Endometrium (tissue), 2 donors: ENCODE results near the gene NDUFS7.
"Not testable (repeated sequence)": the region's sequence is repeated elsewhere in the genome, so short reads cannot be mapped to it uniquely, and the experiment has no call there.

ENCODE experiments used
- FAIRE-seq: peaks from 2 replicates; lab custom pipeline; 2012; peaks lifted over from hg19 to GRCh38; lab: Jason Lieb, UNC
- donor health status: control.
- donor health status: control.

Gene NDUFS7

DNA sequence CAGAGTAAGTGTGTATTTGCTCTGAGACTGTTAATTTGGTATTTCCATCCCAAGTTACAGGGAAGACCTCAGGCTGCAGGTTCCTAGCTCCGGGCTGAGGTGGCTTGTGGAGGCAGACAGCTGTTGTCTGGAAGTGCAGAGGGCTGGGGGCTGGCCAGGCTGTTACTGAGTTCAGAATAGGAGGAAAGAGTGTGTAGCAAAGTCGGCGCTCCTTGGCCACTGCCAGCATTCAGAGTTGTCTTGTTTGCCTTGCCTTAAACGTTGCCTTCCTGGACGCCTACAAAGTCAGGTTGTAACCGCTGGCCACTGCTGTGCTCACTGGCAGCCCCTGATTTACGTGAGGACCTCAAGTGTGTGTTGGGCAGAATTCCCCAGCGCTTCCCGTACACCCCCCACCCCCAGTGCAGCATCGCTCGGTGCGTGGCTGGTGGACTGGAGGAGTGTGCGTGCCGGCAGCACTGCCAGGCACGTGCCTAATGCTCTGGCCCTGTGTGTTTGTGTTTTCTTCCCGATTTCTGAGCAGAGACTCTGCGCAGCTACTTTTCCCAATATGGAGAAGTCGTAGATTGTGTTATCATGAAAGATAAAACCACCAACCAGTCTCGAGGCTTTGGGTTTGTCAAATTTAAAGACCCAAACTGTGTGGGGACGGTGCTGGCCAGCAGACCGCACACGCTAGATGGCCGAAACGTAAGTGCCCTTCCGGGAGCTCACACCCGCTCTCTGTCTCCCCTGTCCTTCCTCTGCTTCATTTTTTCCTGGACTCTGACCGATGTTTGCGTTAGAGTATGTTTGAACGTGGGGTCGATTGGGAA, 34.2 kb downstream of the NDUFS7 start:
- no peak for FAIRE-seq

DNA sequence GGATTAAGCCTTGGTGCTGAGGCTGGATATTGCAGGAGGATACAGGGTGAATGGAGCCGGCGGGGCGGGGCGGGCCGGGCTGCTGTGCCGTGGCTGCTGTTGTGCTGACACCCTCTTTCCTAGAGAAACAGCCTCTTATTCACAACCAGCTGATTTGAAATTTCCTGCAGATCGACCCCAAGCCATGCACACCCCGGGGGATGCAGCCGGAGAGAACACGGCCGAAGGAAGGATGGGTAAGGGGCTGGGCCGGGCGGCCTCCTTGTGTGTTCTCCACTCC, 34.7 kb downstream of the NDUFS7 start:
- no peak for FAIRE-seq

DNA sequence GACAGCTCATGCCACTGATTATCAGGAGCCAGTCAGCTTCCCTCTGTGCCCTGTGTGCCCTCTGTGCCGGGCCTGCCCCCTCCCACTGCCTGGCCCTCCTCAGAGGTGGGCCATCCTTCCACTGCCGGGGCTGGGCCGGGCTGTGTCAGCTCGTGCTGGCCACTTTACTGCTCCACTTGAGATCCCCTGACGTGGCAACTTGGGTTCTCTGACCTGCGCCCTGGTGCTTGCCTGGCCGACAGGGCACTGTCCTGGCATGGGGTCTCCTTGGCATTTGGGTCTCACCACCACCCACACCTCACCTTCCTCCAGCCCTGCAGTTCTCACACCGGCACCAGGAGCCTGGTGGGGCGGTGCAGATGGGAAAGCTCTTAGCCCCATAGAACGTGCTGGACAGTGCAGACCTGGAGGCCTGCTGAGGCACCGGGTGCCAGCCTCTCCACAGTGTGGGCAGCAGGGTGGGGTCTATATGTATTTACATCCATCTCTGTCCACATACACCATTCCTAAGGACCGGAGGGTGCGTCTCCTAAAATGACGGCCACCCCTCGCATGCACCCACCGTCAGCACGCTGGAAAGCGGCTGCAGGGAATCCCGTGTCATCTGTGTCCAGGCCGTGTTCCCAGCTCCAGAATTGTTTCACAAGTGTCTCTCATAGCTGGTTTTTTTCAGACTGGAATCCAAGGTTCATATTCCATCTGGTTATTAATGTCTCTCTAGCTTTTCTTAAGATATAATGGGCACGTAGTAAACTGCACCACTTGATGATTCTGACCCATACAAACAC, 35.4 kb downstream of the NDUFS7 start:
- no peak for FAIRE-seq

DNA sequence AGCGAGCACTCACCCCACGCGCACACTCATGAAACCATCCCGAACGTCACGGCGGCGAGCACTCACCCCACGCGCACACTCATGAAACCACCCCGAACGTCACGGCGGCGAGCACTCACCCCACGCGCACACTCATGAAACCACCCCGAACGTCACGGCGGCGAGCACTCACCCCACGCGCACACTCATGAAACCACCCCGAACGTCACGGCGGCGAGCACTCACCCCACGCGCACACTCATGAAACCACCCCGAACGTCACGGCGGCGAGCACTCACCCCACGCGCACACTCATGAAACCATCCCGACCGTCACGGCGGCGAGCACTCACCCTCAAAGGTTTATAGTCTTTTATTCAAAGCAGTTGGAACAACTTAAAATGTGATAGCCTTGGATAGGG, 36.4 kb downstream of the NDUFS7 start:
- FAIRE-seq, result not testable (repeated sequence)

DNA sequence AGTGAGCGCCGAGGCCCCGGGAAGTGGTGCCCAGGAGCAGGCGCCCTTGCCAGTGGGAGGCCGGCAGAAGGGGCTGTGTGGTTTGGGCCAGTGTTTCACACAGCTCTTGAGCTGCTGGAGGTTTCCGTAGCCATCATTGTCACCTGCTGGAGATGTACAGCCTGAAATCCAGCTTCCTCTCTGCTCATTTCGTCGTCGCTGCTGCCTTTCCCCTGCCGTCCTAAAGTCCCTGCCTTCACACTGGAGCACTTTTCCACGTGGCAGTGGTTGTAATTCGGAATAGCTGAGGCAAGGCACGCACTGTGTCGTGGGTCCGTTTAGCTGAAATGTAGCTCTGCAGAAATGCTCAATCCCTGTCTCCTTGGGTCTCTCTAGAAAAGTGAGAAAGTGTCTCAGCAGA, 36.9 kb downstream of the NDUFS7 start:
- no peak for FAIRE-seq

DNA sequence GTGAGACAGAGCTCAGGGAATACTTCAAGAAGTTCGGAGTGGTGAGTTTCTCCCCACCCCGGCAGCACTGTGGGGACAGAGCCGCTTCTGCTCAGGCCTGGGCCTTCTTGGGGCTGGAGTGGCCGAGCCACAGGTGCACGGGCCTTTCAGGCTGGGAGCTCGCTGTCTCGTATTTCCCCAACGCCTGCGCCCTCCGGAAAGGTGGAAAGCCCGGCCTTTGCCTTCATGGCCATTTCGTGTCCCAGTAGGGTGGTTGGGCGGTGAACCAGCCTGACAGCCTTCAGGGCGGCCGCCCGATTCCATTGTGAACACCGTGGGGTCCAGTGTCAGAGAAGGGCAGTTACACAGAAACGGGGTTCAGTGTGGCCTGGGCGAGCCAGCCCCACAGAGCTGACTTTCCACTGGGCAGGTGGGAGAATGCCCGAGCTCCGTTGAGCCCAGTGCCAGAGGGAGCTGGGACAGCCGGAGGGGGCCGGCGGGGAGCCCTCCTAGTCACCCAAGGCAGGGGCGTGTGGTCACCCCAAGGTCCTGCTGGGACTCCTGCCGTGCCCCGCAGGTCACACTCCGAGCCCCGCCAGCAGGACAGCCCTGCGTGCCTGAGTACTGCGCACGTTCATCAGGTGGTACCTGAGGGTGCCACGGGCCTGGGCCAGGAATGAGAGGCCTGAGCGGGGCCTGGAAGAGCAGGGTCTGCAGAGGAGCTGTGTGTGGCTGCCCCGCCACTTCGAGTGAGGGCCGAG, 37.7 kb downstream of the NDUFS7 start:
- FAIRE-seq, result no peak

DNA sequence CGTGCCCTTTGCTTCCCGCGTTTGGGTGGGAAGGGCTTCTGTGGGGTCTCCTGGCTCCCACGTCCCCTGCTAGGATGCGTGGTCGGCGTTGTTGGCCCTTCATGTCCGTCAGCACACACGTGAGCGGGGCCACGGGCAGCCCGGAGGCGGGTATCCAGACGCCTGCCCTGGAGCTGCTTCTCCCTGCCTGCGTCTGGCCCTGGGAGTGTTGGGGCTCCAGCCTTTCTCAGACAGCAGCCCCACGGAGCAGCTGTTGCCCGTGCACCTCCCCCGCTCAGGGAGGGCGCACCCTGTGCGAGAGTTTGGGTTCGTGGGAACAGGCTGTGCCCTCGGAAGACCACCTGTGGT, 38.2 kb downstream of the NDUFS7 start:
- no peak for FAIRE-seq

DNA sequence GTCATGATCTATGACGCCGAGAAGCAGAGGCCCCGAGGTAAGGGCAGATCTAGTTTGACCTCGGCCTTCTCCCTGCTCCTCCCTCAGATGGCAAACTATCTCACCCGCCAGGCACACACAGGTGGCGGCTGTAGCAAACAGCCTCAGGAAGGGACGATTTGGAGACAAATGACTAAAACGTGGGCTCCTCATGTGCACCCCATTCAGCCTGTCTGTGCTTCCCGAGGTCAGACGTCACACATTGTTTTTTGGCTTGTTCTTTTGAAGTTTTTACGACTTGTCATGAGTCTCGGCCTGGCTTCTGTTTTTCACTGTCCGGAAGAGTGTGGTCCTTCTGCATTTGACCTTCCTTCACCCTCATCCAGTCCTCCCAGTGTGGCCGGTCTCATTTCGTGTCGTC, 38.7 kb downstream of the NDUFS7 start:
- peak; percentile 45 for FAIRE-seq

DNA sequence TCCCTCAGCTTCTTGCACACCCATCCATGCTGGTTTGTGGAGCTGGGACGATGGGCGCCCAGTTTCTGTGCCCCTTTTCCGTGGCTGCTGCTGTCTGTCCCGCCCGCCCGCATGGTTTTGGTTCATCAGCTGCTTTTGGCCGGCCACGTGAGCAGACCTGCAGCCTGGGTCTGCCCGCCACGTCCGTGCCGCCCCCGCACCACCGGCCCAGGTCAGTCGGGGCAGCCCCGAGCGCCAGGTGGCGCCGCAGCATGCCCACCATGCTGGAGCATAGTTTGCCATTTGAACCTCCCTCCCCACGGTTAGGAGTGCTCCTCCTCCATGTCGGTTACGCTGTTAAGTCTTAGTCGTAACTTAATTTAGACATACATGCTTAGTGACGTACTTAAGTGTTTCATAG, 39.2 kb downstream of the NDUFS7 start:
- FAIRE-seq, result no peak

DNA sequence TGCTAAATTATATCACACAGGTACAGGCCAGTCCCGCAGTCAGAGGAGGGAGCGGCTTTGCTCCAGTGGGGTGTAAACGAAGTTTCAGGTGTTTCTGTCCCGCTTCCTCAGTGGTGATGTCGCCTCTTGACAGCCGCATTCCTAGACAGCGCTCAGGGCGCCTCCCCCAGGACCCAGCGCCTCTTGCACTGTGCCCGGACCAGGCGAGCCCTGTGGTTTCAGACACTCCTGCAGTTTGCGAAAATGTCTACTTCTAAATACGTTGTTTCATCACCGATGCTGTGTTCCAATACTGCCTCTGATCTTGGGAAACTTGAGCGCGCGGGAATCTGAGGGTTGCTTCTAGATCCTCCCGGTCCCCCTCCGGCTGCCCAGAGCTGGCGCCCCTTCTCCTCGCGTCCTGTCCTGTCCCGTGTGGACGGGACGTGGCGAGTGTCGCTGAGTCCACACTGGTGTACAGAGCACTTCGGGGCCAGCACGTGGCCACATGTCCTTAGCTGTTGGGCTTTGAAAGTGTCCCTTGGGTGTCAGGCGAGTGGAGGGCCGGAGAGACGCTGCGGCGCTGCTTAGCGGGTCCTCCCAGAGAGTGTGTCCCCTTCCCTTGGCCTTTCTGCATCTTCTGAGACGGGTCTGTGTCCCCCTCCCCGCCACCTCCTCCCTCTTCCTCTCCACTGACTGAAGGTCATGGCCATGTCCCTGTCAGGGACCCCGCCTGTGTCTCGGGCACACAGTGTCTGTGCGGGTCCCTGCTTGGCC, 39.9 kb downstream of the NDUFS7 start:
- no peak for FAIRE-seq

DNA sequence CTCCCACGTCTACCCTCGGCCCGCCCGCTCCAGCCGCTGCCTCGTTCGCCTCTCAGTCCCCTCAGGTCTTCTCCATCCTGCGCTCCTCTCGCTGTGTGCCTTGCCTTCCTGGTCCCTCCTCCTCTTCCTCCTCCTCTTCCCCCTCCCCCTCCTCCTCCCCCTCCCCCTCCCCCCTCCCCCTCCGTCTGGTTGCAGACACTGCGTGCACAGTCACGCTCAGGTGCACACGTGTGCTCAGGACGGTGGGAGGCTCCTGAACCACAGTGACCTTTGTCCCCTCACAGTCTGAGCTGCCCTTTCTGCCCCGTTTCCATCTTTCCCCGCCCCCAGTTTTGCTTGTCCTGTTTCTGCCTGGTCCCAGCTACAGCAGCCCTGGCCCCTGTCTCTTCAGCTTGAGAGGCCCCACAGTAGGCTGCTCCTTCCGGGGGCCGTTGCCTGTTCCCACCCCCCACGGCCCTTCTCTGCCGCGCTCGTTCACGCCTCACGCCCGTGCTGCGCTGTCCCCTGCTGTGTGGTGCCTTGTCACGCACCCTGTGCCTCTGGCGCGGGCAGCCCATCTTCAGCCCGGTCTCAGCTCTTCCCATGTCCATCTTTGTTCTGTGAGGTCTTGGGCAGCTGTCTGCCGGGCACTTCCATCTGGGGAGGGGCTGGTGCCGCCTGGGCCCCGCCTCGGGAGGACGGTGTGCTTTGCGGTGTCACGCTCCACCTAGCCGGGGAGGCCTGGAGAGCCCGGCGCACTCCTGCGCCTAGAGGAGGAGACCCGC, 40.7 kb downstream of the NDUFS7 start:
- FAIRE-seq, result no peak

DNA sequence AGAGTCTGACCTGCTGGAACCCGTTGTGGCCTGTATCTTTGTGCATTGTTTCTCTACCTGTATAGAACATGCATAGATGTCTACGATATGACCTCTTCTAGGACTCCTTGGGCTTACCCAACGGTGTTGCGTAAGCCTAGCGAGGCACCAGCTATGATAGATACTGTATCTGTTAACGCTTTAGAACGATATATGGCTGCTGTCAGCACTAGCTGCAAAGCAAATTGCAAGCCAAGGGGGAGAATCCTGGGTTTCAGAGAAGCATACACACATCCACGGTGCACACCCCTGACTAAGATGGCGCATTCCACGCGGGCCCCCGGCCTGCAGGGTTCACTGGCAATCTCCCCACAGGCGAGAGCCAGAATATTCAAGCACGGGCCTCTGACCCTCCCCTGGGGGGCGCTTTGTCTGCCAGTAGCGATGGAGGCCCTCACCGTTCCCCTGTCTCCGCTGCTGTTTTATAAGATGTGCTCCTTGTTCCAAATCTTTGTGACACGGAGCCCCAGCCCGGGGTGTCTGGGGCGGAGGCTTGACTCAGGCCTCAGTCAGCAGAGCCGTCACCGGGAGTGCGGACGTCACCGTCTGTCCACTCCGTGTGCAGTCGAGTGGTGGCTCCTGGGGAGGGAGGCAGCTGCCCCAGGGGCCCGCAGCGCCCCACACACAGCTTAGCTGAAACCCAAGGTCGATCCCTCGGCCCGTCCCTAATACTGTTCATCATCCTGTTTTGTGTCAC, 41.6 kb downstream of the NDUFS7 start:
- no peak for FAIRE-seq

DNA sequence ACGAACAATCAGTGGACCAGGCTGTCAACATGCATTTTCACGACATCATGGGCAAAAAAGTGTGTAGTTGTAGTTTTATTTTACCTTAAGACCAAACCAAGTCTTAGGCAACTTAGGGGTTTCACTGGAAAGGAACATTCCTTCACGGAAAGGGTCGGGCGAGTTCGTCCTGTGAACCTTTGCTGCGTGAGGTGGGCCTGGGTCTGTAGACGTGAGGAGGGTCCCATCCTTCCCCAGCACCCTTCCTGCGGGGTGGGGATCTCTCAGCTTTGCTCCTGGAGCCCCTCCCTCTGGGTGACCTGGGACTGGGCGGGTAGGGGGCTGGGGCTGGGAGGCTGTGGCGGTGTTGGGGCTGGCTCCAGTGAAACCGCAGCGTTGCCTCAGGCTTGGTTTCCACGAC, 42.2 kb downstream of the NDUFS7 start:
- FAIRE-seq, result no peak

DNA sequence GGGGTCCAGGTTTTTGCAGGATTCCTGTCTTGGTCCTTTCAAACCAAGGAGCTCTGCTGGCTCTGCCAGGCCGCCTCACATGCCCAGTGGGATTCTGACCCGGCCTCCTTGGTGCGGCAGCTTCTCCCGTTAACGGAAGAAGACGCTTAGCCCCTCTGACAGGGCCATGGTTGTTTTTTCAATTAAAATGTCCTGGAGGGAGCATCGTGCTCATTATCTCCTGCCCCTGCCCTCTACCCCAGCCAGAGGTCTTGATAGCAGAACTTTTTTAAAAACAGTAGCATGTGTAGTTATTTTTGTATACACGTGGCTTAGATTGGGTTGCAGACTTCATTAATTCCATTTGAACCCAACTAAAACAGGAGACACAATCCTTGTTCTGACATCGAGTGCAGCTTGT, 43.0 kb downstream of the NDUFS7 start:
- FAIRE-seq, result no peak

DNA sequence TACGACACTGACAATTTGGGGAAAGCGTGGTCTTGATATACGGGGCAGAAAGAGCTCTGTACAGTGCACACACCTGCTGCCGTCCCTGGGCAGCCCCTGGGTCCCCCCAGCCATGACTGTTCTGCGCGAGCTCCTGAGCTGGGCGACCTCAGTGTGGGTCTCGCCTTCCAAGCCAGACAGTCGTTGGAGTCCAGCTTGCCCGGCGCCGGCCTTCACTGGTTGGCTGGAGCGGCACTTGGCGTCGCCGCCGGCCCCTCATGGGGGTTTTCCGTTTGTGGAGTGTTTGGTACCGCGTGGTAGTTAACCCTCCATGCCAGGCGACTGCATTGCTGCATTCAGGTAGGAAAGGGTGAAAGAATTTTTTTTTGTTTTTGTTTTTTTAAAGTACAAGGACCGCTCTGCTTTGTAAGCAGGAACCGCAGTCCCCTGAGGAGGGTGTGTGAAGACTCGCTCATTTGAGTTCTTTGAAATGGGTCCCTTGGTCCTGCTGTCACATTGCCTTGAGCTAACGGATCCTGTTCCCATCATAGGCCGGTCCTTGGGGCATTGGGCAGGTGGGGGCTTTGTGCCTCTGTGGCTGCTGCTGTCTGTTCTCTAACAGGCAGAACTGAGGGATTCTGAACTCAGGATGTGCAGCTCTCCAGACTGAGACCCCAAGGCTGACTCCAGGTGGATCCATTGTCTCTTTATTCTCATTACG, 43.7 kb downstream of the NDUFS7 start:
- no peak for FAIRE-seq

DNA sequence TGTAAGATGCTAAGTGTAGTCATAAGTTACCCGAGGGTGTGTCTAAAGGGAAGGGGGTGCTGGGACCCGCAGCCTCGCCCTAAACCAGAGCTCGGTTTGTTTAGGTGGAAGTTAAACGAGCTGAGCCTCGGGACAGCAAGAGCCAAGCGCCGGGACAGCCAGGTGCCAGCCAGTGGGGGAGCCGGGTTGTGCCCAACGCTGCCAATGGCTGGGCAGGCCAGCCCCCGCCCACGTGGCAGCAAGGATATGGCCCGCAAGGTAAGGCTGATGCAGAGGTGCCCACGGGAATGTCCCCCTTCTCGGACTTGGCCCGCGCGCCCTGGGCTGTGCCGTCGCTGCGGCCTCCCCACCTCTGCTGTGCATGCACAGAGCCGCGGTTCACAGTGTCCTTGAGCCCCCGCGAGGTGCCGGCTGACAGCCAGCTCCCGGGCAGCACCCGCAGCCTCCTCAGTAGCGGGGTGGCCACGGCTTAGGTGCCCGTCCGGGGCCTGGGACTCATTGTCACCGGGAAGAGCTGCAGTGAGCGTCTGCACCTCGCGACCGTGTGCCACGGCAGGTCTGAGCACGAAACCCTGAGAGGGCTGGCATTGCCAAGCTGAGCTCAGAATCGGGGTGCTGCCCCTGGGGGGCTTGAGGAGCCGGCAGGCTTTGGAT, 45.2 kb downstream of the NDUFS7 start:
- FAIRE-seq, result no peak

DNA sequence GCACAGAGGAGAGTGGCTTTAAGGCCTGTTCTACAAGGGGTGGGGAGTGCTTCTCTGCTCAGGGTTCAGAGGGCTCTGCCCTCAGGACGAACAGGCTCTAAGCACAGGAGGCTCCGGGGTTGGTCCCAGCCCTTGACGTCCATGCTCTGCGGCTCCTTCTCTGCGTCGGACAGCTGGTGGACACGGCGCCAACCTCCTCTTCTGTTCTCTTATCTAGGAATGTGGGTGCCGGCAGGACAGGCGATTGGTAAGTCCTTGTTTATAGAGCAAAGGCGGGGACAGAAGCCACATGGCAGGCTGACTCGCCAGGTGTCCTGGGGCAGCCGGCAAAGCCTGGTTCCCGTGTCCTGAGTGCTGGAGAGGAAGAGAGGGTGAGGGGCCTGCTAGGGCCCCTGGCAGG, 46.0 kb downstream of the NDUFS7 start:
- no peak for FAIRE-seq

DNA sequence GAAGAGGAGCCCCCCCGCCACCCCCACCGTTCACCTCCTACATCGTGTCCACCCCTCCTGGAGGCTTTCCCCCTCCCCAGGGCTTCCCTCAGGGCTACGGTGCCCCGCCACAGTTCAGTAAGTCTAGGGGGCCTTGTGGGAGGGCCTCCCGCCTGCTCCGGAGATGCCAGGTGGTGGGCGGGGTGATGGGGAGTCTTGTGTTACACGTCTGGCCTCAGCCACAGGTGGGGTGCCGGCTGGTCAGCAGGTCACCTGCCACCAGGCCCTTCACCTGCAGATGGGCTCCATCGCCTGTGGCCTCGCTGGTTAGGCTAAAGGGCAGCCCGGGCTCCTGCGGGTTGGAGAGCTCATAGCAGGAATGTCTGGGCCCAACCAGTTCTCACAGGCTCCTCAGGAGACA, 46.5 kb downstream of the NDUFS7 start:
- FAIRE-seq, result no peak

DNA sequence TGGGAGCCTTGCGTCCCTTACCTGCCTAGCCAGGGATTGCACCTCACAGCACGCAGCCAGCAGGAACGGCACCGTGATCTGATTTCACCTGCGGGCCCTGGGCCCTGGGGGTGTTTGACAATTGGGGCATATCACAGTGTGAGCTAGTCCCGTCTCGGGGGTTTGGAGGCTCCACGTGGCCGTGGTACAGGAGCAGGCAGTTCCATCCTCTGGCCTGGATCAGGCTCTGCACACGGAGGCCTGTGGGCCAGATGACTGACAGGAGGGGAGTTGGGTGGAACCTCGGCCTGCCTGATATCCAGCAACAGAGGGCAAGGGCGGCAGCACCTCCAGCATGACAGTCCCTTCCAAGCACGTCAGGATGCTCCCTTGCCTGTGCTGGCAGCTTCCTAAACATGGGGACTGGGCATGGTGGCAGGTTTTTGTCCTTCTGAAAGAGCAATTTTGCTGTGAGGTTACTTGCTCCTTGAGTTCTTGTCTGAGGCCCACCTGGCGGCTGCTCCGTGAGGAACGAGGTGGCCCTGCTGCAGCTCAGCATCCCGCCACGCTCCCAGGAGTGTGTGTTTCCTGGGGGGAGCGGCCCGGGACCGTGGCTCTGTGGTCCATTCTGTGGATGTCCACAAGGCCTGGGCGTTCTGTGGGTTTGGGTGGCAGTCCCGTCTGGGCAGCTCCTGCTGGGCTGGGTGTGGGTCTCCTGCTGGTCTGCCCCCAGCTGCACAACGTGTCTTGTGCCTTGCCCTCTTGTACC, 48.2 kb downstream of the NDUFS7 start:
- no peak for FAIRE-seq
